Activated CD8-positive, alpha-beta memory T cell treated with anti-CD3 and anti-CD28 coated beads for 24 hours (primary cell): ENCODE data around the gene TRNT1.

Experiments used
- DNase-seq: peaks from one replicate; pipeline ENCODE4 v3.0.0-alpha.2; 2020

The TRNT1 gene

GRCh38 chr3:3126477-3127431 lies at the start of gene TRNT1:
Gene TRNT1, plus strand, starts transcription at chr3:3126940. Its CDS starts 2,101 bp downstream, at chr3:3129041.
- DNase-seq = peak; percentile 98

GRCh38 chr3:3080309-3080708 lies 46.4 kb upstream of the TRNT1 start:
- DNase-seq = no peak

GRCh38 chr3:3081381-3082233 lies 45.1 kb upstream of the TRNT1 start:
- DNase-seq = no peak

GRCh38 chr3:3082234-3082924 lies 44.4 kb upstream of the TRNT1 start:
- no peak for DNase-seq

- DNase-seq = no peak
Observed at GRCh38 chr3:3084890-3085289, 41.9 kb upstream of the TRNT1 start.

GRCh38 chr3:3085782-3086181 lies 41.0 kb upstream of the TRNT1 start:
- no peak for DNase-seq

- DNase-seq = no peak
Observed at GRCh38 chr3:3086239-3086638, 40.5 kb upstream of the TRNT1 start.

- no peak for DNase-seq
Observed at GRCh38 chr3:3087279-3087678, 39.5 kb upstream of the TRNT1 start.

- no peak for DNase-seq
Observed at GRCh38 chr3:3087716-3088465, 38.8 kb upstream of the TRNT1 start.

GRCh38 chr3:3089017-3089416 lies 37.7 kb upstream of the TRNT1 start:
- no peak for DNase-seq

GRCh38 chr3:3097958-3098357 lies 28.8 kb upstream of the TRNT1 start:
- DNase-seq = no peak

- no peak for DNase-seq
Observed at GRCh38 chr3:3101660-3102458, 24.9 kb upstream of the TRNT1 start.

- DNase-seq = no peak
Observed at GRCh38 chr3:3102751-3103150, 24.0 kb upstream of the TRNT1 start.

- no peak for DNase-seq
Observed at GRCh38 chr3:3105246-3105645, 21.5 kb upstream of the TRNT1 start.

- no peak for DNase-seq
Observed at GRCh38 chr3:3105815-3106214, 20.9 kb upstream of the TRNT1 start.

GRCh38 chr3:3107181-3107580 lies 19.6 kb upstream of the TRNT1 start:
- DNase-seq = no peak

- DNase-seq = no peak
Observed at GRCh38 chr3:3107858-3108257, 18.9 kb upstream of the TRNT1 start.

- no peak for DNase-seq
Observed at GRCh38 chr3:3109407-3110298, 17.1 kb upstream of the TRNT1 start.

- no peak for DNase-seq
Observed at GRCh38 chr3:3110299-3110630, 16.5 kb upstream of the TRNT1 start, which contains the start of gene IL5RA. Gene IL5RA, minus strand, starts transcription at chr3:3110374. Its CDS starts 5,390 bp downstream, at chr3:3104984.

- no peak for DNase-seq
Observed at GRCh38 chr3:3110749-3111361, 15.9 kb upstream of the TRNT1 start.
